Colonic mucosa (tissue), 4 donors: ENCODE data around the gene RAPH1. TPM values are rescaled to one million over a fixed set of nuclear protein-coding genes. Genes with fewer than 3 reads are reported as not detected.
"Not testable (repeated sequence)": the region's sequence is repeated elsewhere in the genome, so short reads cannot be mapped to it uniquely, and the experiment has no call there.

Source experiments
- DNase-seq: peaks from one replicate; pipeline ENCODE4 v3.0.0-alpha.2; 2020
- H3K27ac ChIP-seq: fragments of 200-600 bp; one replicate; pipeline ENCODE4 v1.8.0; 2021
- H3K27me3 ChIP-seq: fragments of 200-600 bp; one replicate; pipeline ENCODE4 v1.8.0; 2021
- H3K36me3 ChIP-seq: fragments of 200-600 bp; one replicate; pipeline ENCODE4 v1.8.0; 2021
- H3K4me1 ChIP-seq: fragments of 200-600 bp; one replicate; pipeline ENCODE4 v1.8.0; 2021; ENCODE audit warnings: mild to moderate bottlenecking
- H3K4me3 ChIP-seq: fragments of 200-600 bp; one replicate; pipeline ENCODE4 v1.8.0; 2021
- H3K9ac ChIP-seq, 2 donors: one replicate each; pipeline ENCODE4 v1.7.0; 2013; ENCODE audit warnings: control low read depth in 2 of 2, low read depth in 2 of 2, low read length in 2 of 2
- H3K9me3 ChIP-seq: fragments of 200-600 bp; one replicate; pipeline ENCODE4 v1.8.0; 2021
- CTCF ChIP-seq: fragments of 200-600 bp; IDR thresholded peaks from one replicate; pipeline ENCODE4 v1.8.0; 2022; ENCODE audit warnings: antibody characterized with exemption, mild to moderate bottlenecking
- intact Hi-C: fragments of 100-400 bp; cut with DNase I; formaldehyde crosslinking; loops from one replicate; pipeline ENCODE4 v1.14.1; 2022
- total RNA-seq, 2 donors: library from RNA; stranded (reverse); fragmentation: NEBNext Ultra II Directional in 1 of 2; extraction: Animal tissue kit (Norgen Biotek cat#: 25700) in 1 of 2; gene quantifications; one replicate each; pipeline ENCODE4 v1.2.1, GENCODE V29; 2021
- donor health status: healthy.
- donor health status: DM: no; HTN: no; CAD: no.
- donor health status: DM: no; HTN: no; CAD: no.

The RAPH1 gene
- total RNA-seq, 2 donors from 2014 or later: 26.1 to 39.5 TPM

GRCh38 chr2:203431391-203432185 lies 103.5 kb downstream of the RAPH1 start:
- Histone ChIP-seq H3K9me3 (no peaks in the 10 kb centered on the region), H3K27me3 (no peaks in the 10 kb centered on the region), H3K9ac (no peak overlapping the region), H3K4me1 (no peaks in the 10 kb centered on the region), H3K27ac (no peak overlapping the region), H3K36me3 (no peaks in the 10 kb centered on the region), H3K4me3 (no peak overlapping the region)
- no peak for DNase-seq
- intact Hi-C loops: no loop called here
- TF ChIP-seq CTCF: no peak

- not testable (repeated sequence) for DNase-seq, H3K4me3 ChIP-seq
These were observed 105.5 kb downstream of the RAPH1 start for GRCh38 chr2:203429643-203430042.

GRCh38 chr2:203427061-203427460 lies 108.0 kb downstream of the RAPH1 start:
- DNase-seq: no peak
- TF ChIP-seq CTCF: no peak

More at GRCh38 chr2:203429643-203430042, 105.5 kb downstream of the RAPH1 start:
- H3K4me1 ChIP-seq, H3K27me3 ChIP-seq, intact Hi-C loops, H3K27ac ChIP-seq, H3K9me3 ChIP-seq, H3K36me3 ChIP-seq, H3K9ac ChIP-seq: not testable (repeated sequence)

GRCh38 chr2:203418271-203418670 lies 116.8 kb downstream of the RAPH1 start:
- H3K36me3 ChIP-seq: no peaks in the 10 kb centered on the region
- intact Hi-C loops: no loop called here
- no peak overlapping the region for H3K27ac ChIP-seq
- no peak for DNase-seq
- H3K4me3 ChIP-seq: no peak overlapping the region
- H3K9ac ChIP-seq: no peak overlapping the region
- no peaks in the 10 kb centered on the region for H3K27me3 ChIP-seq
- TF ChIP-seq CTCF: no peak
- H3K9me3 ChIP-seq: no peaks in the 10 kb centered on the region
- H3K4me1 ChIP-seq: no peaks in the 10 kb centered on the region

More at GRCh38 chr2:203427061-203427460, 108.0 kb downstream of the RAPH1 start:
- Histone ChIP-seq H3K36me3 (no peaks in the 10 kb centered on the region), H3K4me3 (no peak overlapping the region), H3K9ac (no peak overlapping the region), H3K9me3 (no peaks in the 10 kb centered on the region), H3K27me3 (no peaks in the 10 kb centered on the region), H3K27ac (no peak overlapping the region), H3K4me1 (no peaks in the 10 kb centered on the region)
- intact Hi-C loops: no loop called here

GRCh38 chr2:203413796-203414195 lies 121.3 kb downstream of the RAPH1 start:
- Histone ChIP-seq H3K9ac (no peak overlapping the region), H3K36me3 (no peaks in the 10 kb centered on the region), H3K27me3 (no peaks in the 10 kb centered on the region), H3K4me3 (no peak overlapping the region), H3K9me3 (no peaks in the 10 kb centered on the region), H3K27ac (no peak overlapping the region), H3K4me1 (no peaks in the 10 kb centered on the region)
- intact Hi-C loops: no loop called here
- no peak for TF ChIP-seq CTCF
- DNase-seq: no peak
